Ishikawa (cell line): ENCODE measurements around the gene EIF4E1B.

ENCODE experiments used
- CEBPB ChIP-seq: IDR thresholded peaks from 2 replicates; pipeline ENCODE4 v1.6.1; 2012
- CREB1 ChIP-seq: IDR thresholded peaks from 2 replicates; pipeline ENCODE4 v1.6.1; 2012; ENCODE audit warnings: low read depth
- EGR1 ChIP-seq: IDR thresholded peaks from 2 replicates; pipeline ENCODE4 v1.6.1; 2012
- EP300 ChIP-seq: IDR thresholded peaks from 2 replicates; pipeline ENCODE4 v1.6.1; 2012; ENCODE audit warnings: borderline replicate concordance
- FOXM1 ChIP-seq: IDR thresholded peaks from 2 replicates; pipeline ENCODE4 v1.6.1; 2012; ENCODE audit warnings: low read depth, borderline replicate concordance
- MAX ChIP-seq: IDR thresholded peaks from 2 replicates; pipeline ENCODE4 v1.6.1; 2012
- NFIC ChIP-seq: IDR thresholded peaks from 2 replicates; pipeline ENCODE4 v1.6.1; 2012
- RAD21 ChIP-seq: IDR thresholded peaks from 2 replicates; pipeline ENCODE4 v1.6.1; 2012; ENCODE audit warnings: low read depth
- TAF1 ChIP-seq: IDR thresholded peaks from 2 replicates; pipeline ENCODE4 v1.6.1; 2012; ENCODE audit warnings: low read depth, mild to moderate bottlenecking
- TCF12 ChIP-seq: IDR thresholded peaks from 2 replicates; pipeline ENCODE4 v1.6.1; 2012; ENCODE audit warnings: low read depth
- TEAD4 ChIP-seq: IDR thresholded peaks from 2 replicates; pipeline ENCODE4 v1.6.1; 2012
- USF1 ChIP-seq: IDR thresholded peaks from 2 replicates; pipeline ENCODE4 v1.6.1; 2012
- YY1 ChIP-seq: IDR thresholded peaks from 2 replicates; pipeline ENCODE4 v1.6.1; 2012; ENCODE audit warnings: low read depth
- ZBTB7A ChIP-seq: IDR thresholded peaks from 2 replicates; pipeline ENCODE4 v1.6.1; 2012; ENCODE audit warnings: low read depth
- TF ChIP-seq, protein P1 (sequence below): IDR thresholded peaks from 2 replicates; pipeline ENCODE4 v1.6.1; 2012; ENCODE audit warnings: low read depth, mild to moderate bottlenecking

Gene EIF4E1B

DNA sequence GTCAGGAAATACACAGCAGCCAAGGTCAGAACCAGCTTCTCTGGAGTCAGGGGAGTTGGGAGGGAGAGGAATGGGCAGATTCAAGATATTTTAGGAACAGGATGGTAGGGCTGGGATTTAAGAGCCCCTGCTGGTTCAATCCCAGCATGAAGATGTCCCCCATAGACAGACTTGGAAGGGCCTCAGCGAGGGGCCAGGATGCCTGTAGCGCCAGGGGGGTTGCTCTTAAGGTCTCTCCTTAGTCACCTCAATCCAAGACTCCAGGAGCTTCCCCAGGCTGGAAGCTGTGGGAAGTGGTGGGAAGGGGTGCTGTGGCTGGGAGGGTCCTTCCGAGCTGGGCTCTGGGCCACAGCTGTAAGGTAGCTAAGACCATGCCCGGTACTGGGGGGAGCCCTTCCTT lies 8.7 kb downstream of the EIF4E1B start:
- TF ChIP-seq, protein P1, sequence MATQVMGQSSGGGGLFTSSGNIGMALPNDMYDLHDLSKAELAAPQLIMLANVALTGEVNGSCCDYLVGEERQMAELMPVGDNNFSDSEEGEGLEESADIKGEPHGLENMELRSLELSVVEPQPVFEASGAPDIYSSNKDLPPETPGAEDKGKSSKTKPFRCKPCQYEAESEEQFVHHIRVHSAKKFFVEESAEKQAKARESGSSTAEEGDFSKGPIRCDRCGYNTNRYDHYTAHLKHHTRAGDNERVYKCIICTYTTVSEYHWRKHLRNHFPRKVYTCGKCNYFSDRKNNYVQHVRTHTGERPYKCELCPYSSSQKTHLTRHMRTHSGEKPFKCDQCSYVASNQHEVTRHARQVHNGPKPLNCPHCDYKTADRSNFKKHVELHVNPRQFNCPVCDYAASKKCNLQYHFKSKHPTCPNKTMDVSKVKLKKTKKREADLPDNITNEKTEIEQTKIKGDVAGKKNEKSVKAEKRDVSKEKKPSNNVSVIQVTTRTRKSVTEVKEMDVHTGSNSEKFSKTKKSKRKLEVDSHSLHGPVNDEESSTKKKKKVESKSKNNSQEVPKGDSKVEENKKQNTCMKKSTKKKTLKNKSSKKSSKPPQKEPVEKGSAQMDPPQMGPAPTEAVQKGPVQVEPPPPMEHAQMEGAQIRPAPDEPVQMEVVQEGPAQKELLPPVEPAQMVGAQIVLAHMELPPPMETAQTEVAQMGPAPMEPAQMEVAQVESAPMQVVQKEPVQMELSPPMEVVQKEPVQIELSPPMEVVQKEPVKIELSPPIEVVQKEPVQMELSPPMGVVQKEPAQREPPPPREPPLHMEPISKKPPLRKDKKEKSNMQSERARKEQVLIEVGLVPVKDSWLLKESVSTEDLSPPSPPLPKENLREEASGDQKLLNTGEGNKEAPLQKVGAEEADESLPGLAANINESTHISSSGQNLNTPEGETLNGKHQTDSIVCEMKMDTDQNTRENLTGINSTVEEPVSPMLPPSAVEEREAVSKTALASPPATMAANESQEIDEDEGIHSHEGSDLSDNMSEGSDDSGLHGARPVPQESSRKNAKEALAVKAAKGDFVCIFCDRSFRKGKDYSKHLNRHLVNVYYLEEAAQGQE, result no peak
- TF ChIP-seq TAF1 (no peak), EGR1 (no peak), NFIC (no peak), USF1 (no peak), TCF12 (no peak), MAX (no peak), ZBTB7A (no peak), TEAD4 (no peak), EP300 (no peak), RAD21 (no peak), FOXM1 (no peak)

DNA sequence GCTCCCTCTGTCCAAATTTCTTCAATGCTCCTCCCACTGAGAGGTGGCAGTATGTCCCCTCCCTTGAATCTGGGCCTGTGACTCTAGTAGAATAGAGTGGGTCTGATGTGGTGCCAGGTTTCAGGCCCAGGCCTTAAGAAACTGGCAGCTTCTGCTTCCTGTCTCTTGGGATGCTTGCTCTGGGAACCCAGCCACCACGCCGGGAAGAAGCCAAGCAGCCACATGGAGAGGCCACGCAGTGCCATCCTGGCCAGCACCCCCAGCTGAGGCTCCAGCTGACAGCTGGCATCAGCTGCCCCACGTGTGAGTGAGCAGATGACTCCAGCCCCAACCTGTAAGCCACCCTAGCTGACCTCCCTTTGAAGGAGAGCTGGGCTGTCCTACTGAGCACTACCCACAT lies 9.5 kb downstream of the EIF4E1B start:
- no peak for TF ChIP-seq RAD21
- no peak for TF ChIP-seq CREB1
- TF ChIP-seq USF1, result no peak
- TF ChIP-seq TAF1, result no peak
- TF ChIP-seq ZBTB7A, result no peak
- no peak for TF ChIP-seq CEBPB
- TF ChIP-seq, protein P1, result no peak
- no peak for TF ChIP-seq MAX
- no peak for TF ChIP-seq TEAD4
- no peak for TF ChIP-seq TCF12
- no peak for TF ChIP-seq NFIC

DNA sequence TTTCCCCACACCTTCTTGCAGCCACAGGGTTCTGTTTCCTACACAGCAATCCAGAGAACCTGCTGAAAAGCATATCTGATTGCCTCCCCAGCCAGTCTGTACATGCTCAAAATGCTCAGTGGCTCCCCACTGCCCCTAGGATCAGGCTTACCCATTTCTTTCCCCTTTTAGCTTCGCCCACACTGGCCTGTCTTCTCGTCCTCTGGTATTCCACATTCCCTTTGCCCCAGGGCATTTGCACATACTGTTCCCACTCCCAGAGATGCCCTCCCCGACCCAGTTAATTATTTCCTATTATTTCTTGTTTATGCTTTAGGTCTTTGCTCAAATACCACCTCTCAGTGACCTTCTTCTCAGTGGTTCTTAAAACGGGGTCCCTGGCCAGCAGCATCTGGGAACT lies 10.1 kb downstream of the EIF4E1B start:
- TF ChIP-seq, protein P1, result no peak
- no peak for TF ChIP-seq EGR1
- no peak for TF ChIP-seq TCF12
- no peak for TF ChIP-seq CREB1
- no peak for TF ChIP-seq EP300
- TF ChIP-seq NFIC, result no peak
- no peak for TF ChIP-seq FOXM1
- no peak for TF ChIP-seq USF1

DNA sequence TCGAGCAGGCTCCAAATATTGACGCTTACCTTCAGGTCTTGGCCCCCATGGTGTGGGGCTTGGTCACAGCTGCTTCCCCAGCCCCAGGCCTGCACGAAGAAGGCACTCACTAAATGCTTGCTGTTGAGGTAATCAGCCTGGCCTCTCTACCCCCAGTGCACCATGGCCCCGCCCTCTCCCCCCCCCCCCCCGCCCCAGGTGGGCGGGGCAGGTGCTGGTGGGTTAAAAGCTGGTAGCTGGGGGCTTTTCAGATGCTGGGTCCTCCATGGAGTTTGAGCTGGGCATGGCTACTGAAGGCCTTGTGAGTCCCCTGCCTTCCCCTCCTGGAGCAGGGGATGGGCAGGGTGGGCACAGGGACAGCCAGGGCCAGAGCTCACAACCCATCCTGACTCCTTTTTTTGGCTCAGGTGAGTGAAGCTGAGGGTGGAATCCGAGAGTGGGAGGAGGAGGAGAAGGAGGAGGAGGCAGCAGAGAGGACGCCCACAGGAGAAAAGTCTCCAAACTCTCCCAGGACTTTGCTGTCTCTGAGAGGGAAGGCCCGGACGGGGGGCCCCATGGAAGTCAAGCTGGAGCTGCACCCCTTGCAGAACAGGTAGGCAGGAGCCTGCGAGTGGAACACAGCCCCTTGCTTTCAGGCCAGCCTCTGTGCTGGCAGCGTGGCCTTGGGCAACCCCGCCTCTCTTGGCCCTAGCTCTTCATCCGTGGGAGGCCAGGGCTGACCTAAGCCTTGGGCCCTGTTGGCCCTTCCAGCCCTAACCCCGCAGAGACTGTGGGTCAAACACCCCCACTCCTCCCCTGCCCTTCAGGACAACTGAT lies 12.4 kb downstream of the EIF4E1B start:
- TF ChIP-seq CREB1 (no peak), USF1 (no peak), ZBTB7A (no peak), NFIC (no peak), TCF12 (no peak), CEBPB (no peak), RAD21 (no peak), EP300 (no peak), MAX (no peak), EGR1 (no peak), TEAD4 (no peak), FOXM1 (no peak), YY1 (no peak), TAF1 (no peak)
- TF ChIP-seq, protein P1, result no peak
